Fibroblast of lung (primary cell): ENCODE data around the gene GTPBP2. TPM values are rescaled to one million over a fixed set of nuclear protein-coding genes. Genes with fewer than 3 reads are reported as not detected.
"Not testable (repeated sequence)": the region's sequence is repeated elsewhere in the genome, so short reads cannot be mapped to it uniquely, and the experiment has no call there.

Experiments used
- DNase-seq, 2 donors: peaks; one replicate each; pipeline versions ENCODE4 v3.0.0 to v3.0.0-alpha.2; 2010; ENCODE audit warnings: low read depth in 2 of 2
- H2AFZ ChIP-seq: 2 replicates; pipeline ENCODE4 v1.5.1; 2012; ENCODE audit warnings: low read length, control low read depth, inconsistent platforms
- H3K27ac ChIP-seq: 2 replicates; pipeline ENCODE4 v1.5.1; 2011; ENCODE audit warnings: low read length, control low read depth; ENCODE audit not compliant: insufficient read depth
- H3K27me3 ChIP-seq: 2 replicates; pipeline ENCODE4 v1.5.1; 2011; ENCODE audit warnings: mild to moderate bottlenecking, low read length; ENCODE audit not compliant: control insufficient read depth, insufficient read depth
- H3K36me3 ChIP-seq: 2 replicates; pipeline ENCODE4 v1.5.1; 2011; ENCODE audit warnings: low read length; ENCODE audit not compliant: control insufficient read depth, insufficient read depth
- H3K4me1 ChIP-seq: 2 replicates; pipeline ENCODE4 v1.5.1; 2011; ENCODE audit warnings: low read length; ENCODE audit not compliant: control insufficient read depth, insufficient read depth; ENCODE audit errors: extremely low read depth
- H3K4me2 ChIP-seq: 2 replicates; pipeline ENCODE4 v1.5.1; 2011; ENCODE audit warnings: low read length, control low read depth; ENCODE audit not compliant: insufficient read depth; ENCODE audit errors: extremely low read depth
- H3K4me3 ChIP-seq, 4 experiments: fragments of 200-600 bp in 1 of 4; sonication (generic) in 1 of 4; replicated peaks in 1 of 4; 2 replicates each; pipeline ENCODE4 v1.5.1; 2011 to 2016; ENCODE audit warnings: low read length in 4 of 4, low read depth in 3 of 4, mild to moderate bottlenecking in 3 of 4, control low read depth in 2 of 4, inconsistent platforms in 1 of 4, mixed read lengths in 1 of 4; ENCODE audit not compliant: insufficient read depth in 1 of 4; ENCODE audit errors: control extremely low read depth in 1 of 4
- H3K79me2 ChIP-seq: 2 replicates; pipeline ENCODE4 v1.5.1; 2012; ENCODE audit warnings: mild to moderate bottlenecking, low read length, inconsistent platforms; ENCODE audit not compliant: control insufficient read depth, insufficient read depth
- H3K9ac ChIP-seq: 2 replicates; pipeline ENCODE4 v1.5.1; 2011; ENCODE audit warnings: mild to moderate bottlenecking, low read length, control low read depth; ENCODE audit not compliant: insufficient read depth
- H3K9me3 ChIP-seq: 2 replicates; pipeline ENCODE4 v1.5.1; 2012; ENCODE audit warnings: low read depth, low read length; ENCODE audit not compliant: control insufficient read depth, insufficient read depth
- H4K20me1 ChIP-seq: 2 replicates; pipeline ENCODE4 v1.5.1; 2011; ENCODE audit warnings: low read length; ENCODE audit not compliant: control insufficient read depth, insufficient read depth; ENCODE audit errors: extremely low read depth
- EZH2 ChIP-seq: IDR thresholded peaks from 2 replicates; pipeline ENCODE4 v1.5.1; 2012; ENCODE audit warnings: low read length, control low read depth, mild to moderate bottlenecking; ENCODE audit errors: missing control alignments
- polyA plus RNA-seq, 2 donors: library from polyadenylated mRNA; depleted of rRNA in 1 of 2; stranded (reverse) in 1 of 2; unstranded in 1 of 2; fragments of >200 nt; gene quantifications; 2 replicates each; pipeline ENCODE4 v1.2.1, GENCODE V29; 2011 to 2012; ENCODE audit warnings: missing spikeins in 1 of 2
- total RNA-seq: library from RNA; depleted of rRNA; stranded (reverse); fragments of >200 nt; gene quantifications from 2 replicates; pipeline ENCODE4 v1.2.1, GENCODE V29; 2014
- TF ChIP-seq, protein P1 (sequence below), 2 donors: IDR thresholded peaks in 1 of 2; conservative IDR thresholded peaks in 1 of 2; 1 replicate in 1 of 2; 2 replicates in 1 of 2; pipeline ENCODE4 v1.5.1; 2011 to 2012; ENCODE audit warnings: low read length in 2 of 2, control low read depth in 1 of 2, inconsistent platforms in 1 of 2, low read depth in 1 of 2, mild to moderate bottlenecking in 1 of 2

The GTPBP2 gene
- total and polyA plus RNA-seq, 2 donors (not counting 1 experiment from before 2014, with no cell fraction given), result 45.2 to 174 TPM

DNA sequence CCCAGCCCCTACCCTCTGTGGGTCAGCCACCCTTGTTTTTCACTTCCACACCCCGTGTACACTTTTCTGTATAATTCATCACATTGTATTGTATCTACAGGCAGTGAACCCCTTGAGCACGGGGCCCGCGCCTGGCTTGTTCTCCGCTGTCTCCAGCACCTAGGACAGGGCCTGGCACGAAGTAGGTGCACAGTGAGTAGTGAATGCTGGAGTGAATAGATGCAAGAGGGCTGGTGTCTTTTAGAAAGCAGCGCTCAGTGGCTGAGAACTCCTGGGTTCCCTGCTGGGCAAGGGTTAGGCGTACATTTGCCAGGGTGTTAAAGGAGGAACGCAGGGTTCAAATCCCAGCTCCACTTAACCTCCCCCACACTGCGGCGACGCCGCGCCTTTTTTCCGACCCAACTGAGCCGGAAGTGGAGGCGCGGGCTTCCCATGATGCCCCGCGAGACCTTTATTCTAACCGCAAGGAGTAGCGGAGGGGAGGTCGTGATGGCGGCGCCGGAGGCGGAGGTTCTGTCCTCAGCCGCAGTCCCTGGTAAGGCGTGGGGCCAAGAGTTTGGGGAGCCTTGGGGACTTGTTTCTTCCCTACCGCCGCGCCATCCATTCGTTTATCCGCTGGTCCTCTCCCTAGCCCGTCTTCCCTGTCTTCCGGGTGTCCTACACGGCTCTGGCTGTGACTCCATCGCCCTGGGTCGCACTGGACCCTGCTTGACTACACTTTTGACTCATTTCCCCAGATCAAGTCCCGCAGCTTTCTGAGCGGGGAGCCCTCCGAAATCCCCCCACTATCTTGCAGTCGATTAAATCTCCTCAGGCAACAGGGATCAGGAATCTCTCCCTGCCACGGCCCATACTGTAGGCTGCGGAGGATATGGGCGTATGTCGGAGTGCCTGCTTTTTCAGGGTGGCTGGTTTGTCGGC is 6.6 kb upstream of the GTPBP2 start, which contains the start of gene MAD2L1BP:
TSS of gene MAD2L1BP (plus strand) at position 454 of the 921 bp plus-strand sequence. CDS start at position 490, 36 bp downstream.
- Histone ChIP-seq H4K20me1 (no peaks in the 10 kb centered on the region), H2AFZ (peak within 1 kb of the TSS; percentile 83), H3K4me2 (peak within 1 kb of the TSS; percentile 97), H3K36me3 (peaks cover 6% of the 10 kb centered on the region), H3K9me3 (no peaks in the 10 kb centered on the region), H3K79me2 (peaks cover 28% of the 10 kb centered on the region), H3K27ac (peak within 1 kb of the TSS; percentile 37), H3K9ac (peak within 1 kb of the TSS; percentile 64), H3K4me1 (peaks cover 4% of the 10 kb centered on the region), H3K4me3 (peak within 1 kb of the TSS; percentile 31 to 94 (median 58)), H3K27me3 (no peaks in the 10 kb centered on the region)
- DNase-seq, result peak; percentile 63
- no peak for TF ChIP-seq EZH2
- TF ChIP-seq, protein P1, sequence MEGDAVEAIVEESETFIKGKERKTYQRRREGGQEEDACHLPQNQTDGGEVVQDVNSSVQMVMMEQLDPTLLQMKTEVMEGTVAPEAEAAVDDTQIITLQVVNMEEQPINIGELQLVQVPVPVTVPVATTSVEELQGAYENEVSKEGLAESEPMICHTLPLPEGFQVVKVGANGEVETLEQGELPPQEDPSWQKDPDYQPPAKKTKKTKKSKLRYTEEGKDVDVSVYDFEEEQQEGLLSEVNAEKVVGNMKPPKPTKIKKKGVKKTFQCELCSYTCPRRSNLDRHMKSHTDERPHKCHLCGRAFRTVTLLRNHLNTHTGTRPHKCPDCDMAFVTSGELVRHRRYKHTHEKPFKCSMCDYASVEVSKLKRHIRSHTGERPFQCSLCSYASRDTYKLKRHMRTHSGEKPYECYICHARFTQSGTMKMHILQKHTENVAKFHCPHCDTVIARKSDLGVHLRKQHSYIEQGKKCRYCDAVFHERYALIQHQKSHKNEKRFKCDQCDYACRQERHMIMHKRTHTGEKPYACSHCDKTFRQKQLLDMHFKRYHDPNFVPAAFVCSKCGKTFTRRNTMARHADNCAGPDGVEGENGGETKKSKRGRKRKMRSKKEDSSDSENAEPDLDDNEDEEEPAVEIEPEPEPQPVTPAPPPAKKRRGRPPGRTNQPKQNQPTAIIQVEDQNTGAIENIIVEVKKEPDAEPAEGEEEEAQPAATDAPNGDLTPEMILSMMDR (conservative IDR thresholded peaks at IDR 0.05 in 1 of 2, IDR thresholded peaks at IDR 0.05 in 1 of 2; ENCODE audit: low read depth in 1 of 2, low read length in 2 of 2), result no peak

DNA sequence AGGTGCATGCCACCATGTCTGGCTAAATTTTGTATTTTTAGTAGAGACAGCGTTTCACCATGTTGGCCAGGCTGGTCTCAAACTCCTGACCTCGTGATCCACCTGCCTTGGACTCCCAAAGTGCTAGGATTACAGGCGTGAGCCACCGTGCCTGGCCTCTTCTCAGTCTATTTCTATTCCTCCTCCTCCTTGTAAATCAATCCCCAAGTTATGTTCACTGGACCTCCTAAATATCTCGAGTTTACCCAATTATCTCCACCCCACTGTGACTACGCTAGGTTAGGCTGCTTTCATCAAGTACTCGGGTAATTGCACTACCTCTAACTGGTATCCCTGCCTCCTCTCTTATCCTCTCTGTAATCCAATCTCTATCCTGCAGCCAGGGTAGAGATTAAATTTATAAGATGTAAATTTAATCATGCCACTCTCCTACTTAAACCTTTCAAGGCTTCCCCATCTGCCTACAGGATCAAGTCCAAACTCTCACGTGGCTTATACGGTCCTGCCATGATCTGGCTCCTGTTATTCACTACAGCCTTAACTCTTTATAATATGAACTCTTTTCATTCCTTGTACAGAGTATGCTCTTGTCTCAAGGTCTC is 5.7 kb upstream of the GTPBP2 start:
- no peak overlapping the region for H3K27ac ChIP-seq
- TF ChIP-seq, protein P1 (conservative IDR thresholded peaks at IDR 0.05 in 1 of 2, IDR thresholded peaks at IDR 0.05 in 1 of 2; ENCODE audit: low read depth in 1 of 2, low read length in 2 of 2), result no peak
- no peak for TF ChIP-seq EZH2
- no peak for DNase-seq

DNA sequence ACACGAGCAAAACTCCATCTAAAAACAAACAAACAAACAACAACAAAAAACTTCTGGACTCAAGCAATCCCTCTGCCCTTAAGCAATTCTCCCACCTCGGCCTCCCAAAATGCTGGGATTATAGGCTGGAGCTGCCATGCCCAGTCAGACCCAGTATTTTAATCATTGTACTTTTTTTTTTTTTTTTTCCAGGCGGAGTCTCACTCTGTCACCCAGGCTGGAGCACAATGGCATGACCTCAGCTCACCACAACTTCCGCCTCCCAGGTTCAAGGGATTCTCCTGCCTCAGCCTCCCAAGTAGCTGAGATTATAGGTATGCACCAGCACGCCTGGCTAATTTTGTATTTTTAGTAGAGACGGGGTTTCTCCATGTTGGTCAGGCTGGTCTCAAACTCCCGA is 3.9 kb upstream of the GTPBP2 start:
- H3K4me2 ChIP-seq, H4K20me1 ChIP-seq, DNase-seq, H3K36me3 ChIP-seq, H3K27ac ChIP-seq, H2AFZ ChIP-seq, H3K27me3 ChIP-seq, H3K4me1 ChIP-seq, H3K4me3 ChIP-seq, H3K9ac ChIP-seq, H3K9me3 ChIP-seq: not testable (repeated sequence)
- H3K79me2 ChIP-seq, result peaks cover 22% of the 10 kb centered on the region

More for the DNA sequence above, 5.7 kb upstream of the GTPBP2 start:
- Histone ChIP-seq H3K9ac (no peak overlapping the region), H3K36me3 (peaks cover 2% of the 10 kb centered on the region), H3K27me3 (no peaks in the 10 kb centered on the region), H3K4me1 (peaks cover 4% of the 10 kb centered on the region), H3K9me3 (no peaks in the 10 kb centered on the region), H4K20me1 (no peaks in the 10 kb centered on the region), H3K79me2 (peaks cover 21% of the 10 kb centered on the region), H2AFZ (no peak overlapping the region), H3K4me3 (no peak overlapping the region), H3K4me2 (no peak overlapping the region)
